OCI-LY7 (cell line): ENCODE measurements around the gene FANCG. TPM values are rescaled to one million over a fixed set of nuclear protein-coding genes. Genes with fewer than 3 reads are reported as not detected.

ENCODE experiments used
- BruUV-seq: library from RNA; stranded (reverse); fragments of 400-500 nt; replicated peaks from 2 replicates; lab custom pipeline; 2021; lab: Mats Ljungman, UMichigan
- CTCF ChIA-PET: fragments of 300-600 bp; sonication (Branson Sonifier 250); formaldehyde crosslinking; loops from one replicate; lab custom pipeline; 2022; ENCODE audit warnings: antibody characterized with exemption; ENCODE audit not compliant: unreplicated experiment; lab: Charles Lee
- POLR2A ChIA-PET: fragments of 300-600 bp; sonication (Branson Sonifier 250); formaldehyde crosslinking; loops from one replicate; lab custom pipeline; 2022; ENCODE audit warnings: antibody characterized with exemption; lab: Charles Lee
- DNase-seq: peaks from one replicate; pipeline ENCODE4 v3.0.0-alpha.2; 2015; ENCODE audit warnings: low spot score
- H2AFZ ChIP-seq: fragments of 200-600 bp; sonication (generic), shearing (Covaris generic); 2 replicates; pipeline ENCODE4 v1.6.1; 2014; ENCODE audit warnings: mild to moderate bottlenecking, antibody characterized with exemption, low read length, moderate library complexity
- H3K27ac ChIP-seq: fragments of 200-600 bp; sonication (generic); 2 replicates; pipeline ENCODE4 v1.5.1; 2014; ENCODE audit warnings: mixed run types, low read depth, mild to moderate bottlenecking, moderate library complexity, low read length, inconsistent platforms; ENCODE audit not compliant: poor library complexity, severe bottlenecking
- H3K36me3 ChIP-seq: fragments of 200-600 bp; sonication (generic); 2 replicates; pipeline ENCODE4 v1.6.1; 2014; ENCODE audit warnings: mild to moderate bottlenecking, antibody characterized with exemption, low read length, moderate library complexity, mixed read lengths; ENCODE audit not compliant: insufficient read depth
- H3K4me1 ChIP-seq: fragments of 200-600 bp; sonication (generic); 2 replicates; pipeline ENCODE4 v1.5.1; 2014; ENCODE audit warnings: mild to moderate bottlenecking, low read length; ENCODE audit not compliant: insufficient read depth, poor library complexity, severe bottlenecking
- H3K4me2 ChIP-seq: fragments of 200-600 bp; sonication (generic); 2 replicates; pipeline ENCODE4 v1.6.1; 2014; ENCODE audit warnings: mild to moderate bottlenecking, low read length
- H3K4me3 ChIP-seq: fragments of 200-600 bp; sonication (generic); 2 replicates; pipeline ENCODE4 v1.5.1; 2014; ENCODE audit warnings: mild to moderate bottlenecking, low read depth, low read length; ENCODE audit not compliant: poor library complexity, severe bottlenecking
- H3K79me2 ChIP-seq: fragments of 200-600 bp; sonication (generic); 2 replicates; pipeline ENCODE4 v1.6.1; 2016; ENCODE audit warnings: low read depth, mild to moderate bottlenecking, low read length, moderate library complexity, mixed read lengths; ENCODE audit not compliant: insufficient read depth
- H3K9me2 ChIP-seq: fragments of 200-600 bp; sonication (generic); 2 replicates; pipeline ENCODE4 v1.6.1; 2016; ENCODE audit warnings: mild to moderate bottlenecking, low read length, mixed read lengths; ENCODE audit not compliant: insufficient read depth
- H3K9me3 ChIP-seq: fragments of 200-600 bp; sonication (generic); 2 replicates; pipeline ENCODE4 v1.6.1; 2014; ENCODE audit warnings: mild to moderate bottlenecking, mixed run types, low read length, mixed read lengths
- H4K20me1 ChIP-seq: fragments of 200-600 bp; sonication (generic); 2 replicates; pipeline ENCODE4 v1.6.1; 2014; ENCODE audit warnings: mild to moderate bottlenecking, antibody characterized with exemption, low read length, moderate library complexity, mixed read lengths; ENCODE audit not compliant: insufficient read depth
- EZH2phosphoT487 ChIP-seq: fragments of 200-600 bp; sonication (generic); IDR thresholded peaks from 2 replicates; pipeline ENCODE4 v1.6.1; 2018; ENCODE audit warnings: low read depth, borderline replicate concordance, mild to moderate bottlenecking, mixed run types, antibody characterized with exemption, low read length, moderate library complexity, mixed read lengths
- intact Hi-C: fragments of 100-400 bp; cut with micrococcal nuclease; formaldehyde crosslinking; loops from one replicate; pipeline ENCODE4 v1.10.0; 2022; ENCODE audit not compliant: unreplicated experiment
- total RNA-seq, 2 experiments: library from RNA; depleted of rRNA in 1 of 2; stranded (reverse); fragments of >200 nt in 1 of 2; shearing (Covaris generic) in 1 of 2; gene quantifications; 2 replicates each; pipeline ENCODE4 v1.2.3, GENCODE V29; 2014 to 2022
- TF ChIP-seq, protein P1 (sequence below): fragments of 200-600 bp; sonication (generic); conservative IDR thresholded peaks from 2 replicates; pipeline ENCODE4 v1.5.1; 2014; ENCODE audit warnings: mild to moderate bottlenecking, antibody characterized with exemption, low read length, moderate library complexity, mixed read lengths

FANCG gene
- total RNA-seq, 2 experiments from 2014 or later: 85.1 to 121 TPM

DNA sequence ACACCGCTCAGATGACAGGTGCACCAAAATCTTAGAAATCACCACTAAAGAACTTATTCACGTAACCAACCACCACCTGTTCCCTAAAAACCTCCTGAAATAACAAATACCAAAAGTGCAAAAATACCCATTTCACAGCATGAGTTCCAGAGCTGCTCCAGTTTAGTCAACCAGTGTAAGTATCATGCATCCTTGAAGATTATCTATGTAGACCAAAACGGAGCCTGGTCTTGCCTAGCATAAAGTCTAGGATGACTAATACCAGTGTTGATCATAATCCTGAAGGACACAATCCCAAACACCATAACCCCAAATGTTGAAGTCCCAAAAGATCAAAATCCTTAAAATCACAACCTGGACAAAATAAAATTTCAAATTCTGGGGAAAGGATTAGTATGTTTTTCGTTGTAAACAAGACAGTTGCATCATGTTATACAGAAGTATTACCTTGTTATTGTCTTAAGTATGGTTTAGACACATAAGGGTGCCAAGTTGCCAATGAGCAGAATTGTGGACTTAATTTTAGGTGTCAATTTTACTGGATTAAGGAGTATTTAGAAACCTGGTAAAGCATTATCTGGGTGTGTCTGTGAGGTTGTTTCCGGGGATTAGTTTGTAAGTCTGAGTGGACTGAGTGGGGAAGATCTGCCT, 25.4 kb downstream of the FANCG start:
- H3K4me3 ChIP-seq: no peak overlapping the region
- H3K4me2 ChIP-seq: no peak overlapping the region
- CTCF ChIA-PET: no interaction called here
- H3K9me3 ChIP-seq: no peaks in the 10 kb centered on the region
- no peak for TF ChIP-seq EZH2phosphoT487
- TF ChIP-seq, protein P1, sequence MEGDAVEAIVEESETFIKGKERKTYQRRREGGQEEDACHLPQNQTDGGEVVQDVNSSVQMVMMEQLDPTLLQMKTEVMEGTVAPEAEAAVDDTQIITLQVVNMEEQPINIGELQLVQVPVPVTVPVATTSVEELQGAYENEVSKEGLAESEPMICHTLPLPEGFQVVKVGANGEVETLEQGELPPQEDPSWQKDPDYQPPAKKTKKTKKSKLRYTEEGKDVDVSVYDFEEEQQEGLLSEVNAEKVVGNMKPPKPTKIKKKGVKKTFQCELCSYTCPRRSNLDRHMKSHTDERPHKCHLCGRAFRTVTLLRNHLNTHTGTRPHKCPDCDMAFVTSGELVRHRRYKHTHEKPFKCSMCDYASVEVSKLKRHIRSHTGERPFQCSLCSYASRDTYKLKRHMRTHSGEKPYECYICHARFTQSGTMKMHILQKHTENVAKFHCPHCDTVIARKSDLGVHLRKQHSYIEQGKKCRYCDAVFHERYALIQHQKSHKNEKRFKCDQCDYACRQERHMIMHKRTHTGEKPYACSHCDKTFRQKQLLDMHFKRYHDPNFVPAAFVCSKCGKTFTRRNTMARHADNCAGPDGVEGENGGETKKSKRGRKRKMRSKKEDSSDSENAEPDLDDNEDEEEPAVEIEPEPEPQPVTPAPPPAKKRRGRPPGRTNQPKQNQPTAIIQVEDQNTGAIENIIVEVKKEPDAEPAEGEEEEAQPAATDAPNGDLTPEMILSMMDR: no peak
- POLR2A ChIA-PET: no interaction called here
- BruUV-seq: no TSS peak
- H3K27ac ChIP-seq: no peak overlapping the region
- intact Hi-C loops: no loop called here
- H3K4me1 ChIP-seq: no peaks in the 10 kb centered on the region
- H2AFZ ChIP-seq: no peak overlapping the region
- no peaks in the 10 kb centered on the region for H4K20me1 ChIP-seq
- no peaks in the 10 kb centered on the region for H3K9me2 ChIP-seq
- H3K79me2 ChIP-seq: no peaks in the 10 kb centered on the region
- H3K36me3 ChIP-seq: peaks cover 95% of the 10 kb centered on the region
- no peak for DNase-seq

DNA sequence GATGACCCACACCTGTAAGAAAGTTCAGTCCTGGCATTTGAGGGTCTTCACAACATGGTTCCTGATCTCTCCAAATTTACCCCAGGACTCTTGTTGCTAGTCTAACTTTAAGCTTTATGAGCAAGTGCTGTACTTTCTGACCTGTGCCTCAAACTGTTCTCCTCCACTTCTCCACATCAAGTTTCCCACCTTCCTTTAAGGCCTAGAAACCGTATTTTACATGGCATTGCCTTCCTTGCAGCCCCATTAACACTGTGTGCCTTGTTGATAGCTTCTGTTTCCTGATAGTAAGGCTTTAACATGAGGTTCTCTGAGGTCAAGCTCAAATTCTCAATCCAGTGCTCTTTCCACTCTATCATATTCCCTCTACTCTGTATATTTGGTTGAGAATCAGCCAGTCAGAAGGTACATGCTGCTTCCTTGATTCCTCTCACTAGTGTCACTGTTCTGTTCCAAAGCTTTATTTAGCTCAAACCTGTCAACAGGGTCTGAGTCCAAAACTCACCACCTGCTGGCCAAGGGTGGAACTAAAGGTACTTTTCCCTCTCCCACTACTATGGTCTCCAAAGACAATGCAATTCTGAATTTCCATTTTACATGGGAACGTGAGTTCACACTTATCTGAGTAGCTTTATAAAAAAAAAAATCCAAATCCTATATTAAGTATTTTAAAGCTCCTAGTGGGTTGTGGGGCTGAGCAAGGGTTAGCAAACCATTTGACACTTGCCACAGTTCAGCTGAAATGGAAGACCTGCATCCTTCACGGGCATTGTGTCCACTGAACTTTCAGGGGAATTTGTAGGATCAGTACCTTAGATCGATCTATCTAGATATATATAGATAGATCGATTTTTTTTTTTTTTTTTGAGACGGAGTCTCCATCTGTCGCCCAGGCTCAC, 28.4 kb downstream of the FANCG start:
- ChIA-PET CTCF (interaction anchor here (0.6 to 1.2 kb wide), 4 partner anchors 28 to 152 kb away, joined by 3 to 5 read pairs (median 4); partner anchors contain the start of genes DNAJB5 and FANCG), POLR2A (interaction anchor here (0.5 to 1.1 kb wide), 9 partner anchors 10 to 1696 kb away, joined by 3 to 6 read pairs (median 3); partner anchors contain the start of gene PIGO)
- Histone ChIP-seq H3K4me1 (no peaks in the 10 kb centered on the region), H4K20me1 (no peaks in the 10 kb centered on the region), H3K4me2 (no peak overlapping the region), H3K9me3 (no peaks in the 10 kb centered on the region), H3K9me2 (no peaks in the 10 kb centered on the region), H3K79me2 (no peaks in the 10 kb centered on the region), H3K4me3 (no peak overlapping the region), H2AFZ (no peak overlapping the region), H3K36me3 (peaks cover 76% of the 10 kb centered on the region), H3K27ac (no peak overlapping the region)
- TF ChIP-seq EZH2phosphoT487: no peak
- TF ChIP-seq, protein P1: peak; percentile 82
- intact Hi-C loops: loop anchor here (2.0 kb wide), 1 partner anchor 153 kb away; no protein-coding TSS in a partner anchor
- peak; percentile 53 for DNase-seq
- BruUV-seq: no TSS peak
